GM12878 (cell line): ENCODE data around the gene LIPF. TPM values are rescaled to one million over a fixed set of nuclear protein-coding genes. Genes with fewer than 3 reads are reported as not detected.
A peak's percentile ranks its signal among the peaks of the same experiment; 100 is the strongest.

ENCODE experiments used
- BCL11A ChIP-seq: IDR thresholded peaks from 2 replicates; pipeline ENCODE4 v1.6.1; 2011; ENCODE audit warnings: low read depth, low read length
- CBX3 ChIP-seq: fragments of 200-600 bp; sonication (generic); IDR thresholded peaks from 2 replicates; pipeline ENCODE4 v1.6.1; 2016; ENCODE audit warnings: low read depth, borderline replicate concordance
- CBX5 ChIP-seq: sonication (generic); IDR thresholded peaks from 2 replicates; pipeline ENCODE4 v1.6.1; 2016; ENCODE audit warnings: low read depth, moderate library complexity, mild to moderate bottlenecking, inconsistent platforms
- CREM ChIP-seq: IDR thresholded peaks from 2 replicates; pipeline ENCODE4 v1.6.1; 2014; ENCODE audit warnings: antibody characterized with exemption, low read depth
- DPF2 ChIP-seq: fragments of 450-650 bp; IDR thresholded peaks from 2 replicates; pipeline ENCODE4 v1.6.1; 2017; ENCODE audit warnings: mild to moderate bottlenecking
- EED ChIP-seq: sonication (generic); IDR thresholded peaks from 2 replicates; pipeline ENCODE4 v1.6.1; 2016; ENCODE audit warnings: antibody characterized with exemption, low read depth
- EGR1 ChIP-seq, 2 experiments: IDR thresholded peaks; 1 replicate in 1 of 2; 2 replicates in 1 of 2; pipeline ENCODE4 v1.6.1; 2011 to 2012; ENCODE audit warnings: low read depth in 2 of 2, low read length in 2 of 2, borderline replicate concordance in 1 of 2, mild to moderate bottlenecking in 1 of 2, moderate library complexity in 1 of 2
- EZH2 ChIP-seq: IDR thresholded peaks from 2 replicates; pipeline ENCODE4 v1.6.1; 2012; ENCODE audit warnings: low read depth, mild to moderate bottlenecking, control low read depth, inconsistent platforms, low read length, borderline replicate concordance; ENCODE audit not compliant: control insufficient read depth
- IKZF2 ChIP-seq, 2 experiments: fragments of 450-650 bp; IDR thresholded peaks; 2 replicates each; pipeline ENCODE4 v1.6.1; 2017; ENCODE audit warnings: mild to moderate bottlenecking in 2 of 2, moderate library complexity in 2 of 2
- JUNB ChIP-seq: IDR thresholded peaks from 2 replicates; pipeline ENCODE4 v1.6.1; 2016; ENCODE audit warnings: antibody characterized with exemption, mild to moderate bottlenecking
- RAD21 ChIP-seq: IDR thresholded peaks from 2 replicates; pipeline ENCODE4 v1.6.1; 2011; ENCODE audit warnings: mild to moderate bottlenecking, low read depth, low read length, moderate library complexity; ENCODE audit not compliant: insufficient read depth
- SP1 ChIP-seq: IDR thresholded peaks from one replicate; pipeline ENCODE4 v1.6.1; 2011; ENCODE audit warnings: low read depth, low read length
- SUPT20H ChIP-seq: IDR thresholded peaks from 2 replicates; pipeline ENCODE4 v1.6.1; 2011; ENCODE audit warnings: low read depth, mild to moderate bottlenecking, low read length, moderate library complexity, borderline replicate concordance; ENCODE audit not compliant: control insufficient read depth
- TCF12 ChIP-seq: IDR thresholded peaks from 2 replicates; pipeline ENCODE4 v1.6.1; 2011; ENCODE audit warnings: low read depth, mild to moderate bottlenecking, low read length
- YY1 ChIP-seq: IDR thresholded peaks from 2 replicates; pipeline ENCODE4 v1.6.1; 2011; ENCODE audit warnings: low read depth, mild to moderate bottlenecking, low read length
- polyA plus RNA-seq, 11 experiments: library from polyadenylated mRNA; depleted of rRNA in 4 of 11; unstranded in 6 of 11; stranded (reverse) in 5 of 11; fragments of >200 nt; fragmentation: Nextera tagmentation in 4 of 11; fragmentation: Illumina TruSeq in 1 of 11; extraction: Ambion mirVana in 4 of 11; extraction: Trizol in 1 of 11; gene quantifications; 1 replicate in 1 of 11; 2 replicates in 10 of 11; pipeline versions ENCODE4 v1.2.1 to v1.2.3, GENCODE V29; 2011 to 2016; ENCODE audit warnings: inconsistent platforms in 2 of 11, missing spikeins in 2 of 11, low read depth in 1 of 11
- total RNA-seq, 4 experiments: library from RNA; depleted of rRNA in 3 of 4; stranded (reverse); fragments of >200 nt in 3 of 4; fragmentation: Illumina TruSeq in 1 of 4; extraction: Trizol in 1 of 4; gene quantifications; 2 replicates each; pipeline versions ENCODE4 v1.2.1 to v1.2.3, GENCODE V29; 2013 to 2021
- TF ChIP-seq, protein P1 (sequence below): fragments of 450-650 bp; IDR thresholded peaks from 2 replicates; pipeline ENCODE4 v1.6.1; 2017; ENCODE audit warnings: mild to moderate bottlenecking
- TF ChIP-seq, protein P2 (sequence below): fragments of 450-650 bp; formaldehyde crosslinking; IDR thresholded peaks from 2 replicates; pipeline ENCODE4 v1.5.0; 2022; ENCODE audit warnings: mild to moderate bottlenecking, missing genetic modification characterization
- TF ChIP-seq, protein P3 (sequence below): IDR thresholded peaks from 2 replicates; pipeline ENCODE4 v1.6.1; 2011; ENCODE audit warnings: borderline replicate concordance, low read depth, mild to moderate bottlenecking, moderate library complexity, low read length; ENCODE audit not compliant: insufficient read depth, poor library complexity, severe bottlenecking
- TF ChIP-seq, protein P4 (sequence below), 3 experiments: IDR thresholded peaks in 2 of 3; conservative IDR thresholded peaks in 1 of 3; 2 replicates each; pipeline ENCODE4 v1.5.1; 2011; ENCODE audit warnings: low read depth in 3 of 3, low read length in 3 of 3, mild to moderate bottlenecking in 3 of 3, control low read depth in 2 of 3, moderate library complexity in 2 of 3, inconsistent platforms in 1 of 3, mixed read lengths in 1 of 3; ENCODE audit not compliant: control insufficient read depth in 2 of 3, insufficient read depth in 1 of 3; ENCODE audit errors: extremely low read depth in 1 of 3

LIPF gene
- total and polyA plus RNA-seq, 10 of the 15 experiments (the other 5 are each of a cell fraction or from before 2014, with no cell fraction given) = not detected

DNA sequence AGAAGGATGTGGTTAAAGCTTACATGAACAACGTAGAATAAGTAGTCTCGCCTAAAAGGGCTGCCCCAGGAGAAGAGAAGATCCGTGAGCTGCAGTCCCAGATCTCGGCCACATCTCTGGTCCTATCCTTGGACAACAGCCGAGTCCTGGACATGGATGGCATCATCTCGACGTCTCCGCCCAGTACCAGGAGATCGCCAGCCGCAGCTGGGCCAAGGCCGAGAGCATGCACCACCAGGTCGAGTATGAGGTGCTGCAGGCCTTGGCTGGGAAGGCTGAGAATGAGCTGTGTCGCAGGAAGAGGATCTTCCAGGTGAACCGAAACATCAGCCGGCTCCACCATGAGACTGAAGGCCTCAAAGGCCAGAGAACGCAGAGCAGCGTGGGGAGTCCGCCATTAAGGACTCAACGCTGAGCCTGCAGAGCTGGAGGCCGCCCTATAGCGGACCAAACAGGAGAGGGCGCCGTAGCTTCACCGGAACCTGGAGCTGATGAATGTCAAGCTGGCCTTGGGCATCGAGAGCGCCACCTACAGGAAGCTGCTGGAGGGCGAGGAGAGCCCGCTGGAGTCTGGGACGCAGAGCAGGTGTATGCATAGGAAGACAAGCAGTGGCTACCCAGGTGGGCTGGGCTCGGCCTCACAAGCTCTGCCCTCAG, 64.0 kb downstream of the LIPF start (continued):
- TF ChIP-seq, protein P1, sequence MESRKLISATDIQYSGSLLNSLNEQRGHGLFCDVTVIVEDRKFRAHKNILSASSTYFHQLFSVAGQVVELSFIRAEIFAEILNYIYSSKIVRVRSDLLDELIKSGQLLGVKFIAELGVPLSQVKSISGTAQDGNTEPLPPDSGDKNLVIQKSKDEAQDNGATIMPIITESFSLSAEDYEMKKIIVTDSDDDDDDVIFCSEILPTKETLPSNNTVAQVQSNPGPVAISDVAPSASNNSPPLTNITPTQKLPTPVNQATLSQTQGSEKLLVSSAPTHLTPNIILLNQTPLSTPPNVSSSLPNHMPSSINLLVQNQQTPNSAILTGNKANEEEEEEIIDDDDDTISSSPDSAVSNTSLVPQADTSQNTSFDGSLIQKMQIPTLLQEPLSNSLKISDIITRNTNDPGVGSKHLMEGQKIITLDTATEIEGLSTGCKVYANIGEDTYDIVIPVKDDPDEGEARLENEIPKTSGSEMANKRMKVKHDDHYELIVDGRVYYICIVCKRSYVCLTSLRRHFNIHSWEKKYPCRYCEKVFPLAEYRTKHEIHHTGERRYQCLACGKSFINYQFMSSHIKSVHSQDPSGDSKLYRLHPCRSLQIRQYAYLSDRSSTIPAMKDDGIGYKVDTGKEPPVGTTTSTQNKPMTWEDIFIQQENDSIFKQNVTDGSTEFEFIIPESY = no peak
- no peak for TF ChIP-seq IKZF2 (IDR thresholded peaks at IDR 0.05)
- TF ChIP-seq TCF12 = no peak
- TF ChIP-seq, protein P2, sequence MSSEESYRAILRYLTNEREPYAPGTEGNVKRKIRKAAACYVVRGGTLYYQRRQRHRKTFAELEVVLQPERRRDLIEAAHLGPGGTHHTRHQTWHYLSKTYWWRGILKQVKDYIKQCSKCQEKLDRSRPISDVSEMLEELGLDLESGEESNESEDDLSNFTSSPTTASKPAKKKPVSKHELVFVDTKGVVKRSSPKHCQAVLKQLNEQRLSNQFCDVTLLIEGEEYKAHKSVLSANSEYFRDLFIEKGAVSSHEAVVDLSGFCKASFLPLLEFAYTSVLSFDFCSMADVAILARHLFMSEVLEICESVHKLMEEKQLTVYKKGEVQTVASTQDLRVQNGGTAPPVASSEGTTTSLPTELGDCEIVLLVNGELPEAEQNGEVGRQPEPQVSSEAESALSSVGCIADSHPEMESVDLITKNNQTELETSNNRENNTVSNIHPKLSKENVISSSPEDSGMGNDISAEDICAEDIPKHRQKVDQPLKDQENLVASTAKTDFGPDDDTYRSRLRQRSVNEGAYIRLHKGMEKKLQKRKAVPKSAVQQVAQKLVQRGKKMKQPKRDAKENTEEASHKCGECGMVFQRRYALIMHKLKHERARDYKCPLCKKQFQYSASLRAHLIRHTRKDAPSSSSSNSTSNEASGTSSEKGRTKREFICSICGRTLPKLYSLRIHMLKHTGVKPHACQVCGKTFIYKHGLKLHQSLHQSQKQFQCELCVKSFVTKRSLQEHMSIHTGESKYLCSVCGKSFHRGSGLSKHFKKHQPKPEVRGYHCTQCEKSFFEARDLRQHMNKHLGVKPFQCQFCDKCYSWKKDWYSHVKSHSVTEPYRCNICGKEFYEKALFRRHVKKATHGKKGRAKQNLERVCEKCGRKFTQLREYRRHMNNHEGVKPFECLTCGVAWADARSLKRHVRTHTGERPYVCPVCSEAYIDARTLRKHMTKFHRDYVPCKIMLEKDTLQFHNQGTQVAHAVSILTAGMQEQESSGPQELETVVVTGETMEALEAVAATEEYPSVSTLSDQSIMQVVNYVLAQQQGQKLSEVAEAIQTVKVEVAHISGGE (CRISPR knock-in tag) = no peak
- TF ChIP-seq EZH2 = no peak
- no peak for TF ChIP-seq SUPT20H
- peak; percentile 82 for TF ChIP-seq YY1
- no peak for TF ChIP-seq DPF2
- TF ChIP-seq, protein P3, sequence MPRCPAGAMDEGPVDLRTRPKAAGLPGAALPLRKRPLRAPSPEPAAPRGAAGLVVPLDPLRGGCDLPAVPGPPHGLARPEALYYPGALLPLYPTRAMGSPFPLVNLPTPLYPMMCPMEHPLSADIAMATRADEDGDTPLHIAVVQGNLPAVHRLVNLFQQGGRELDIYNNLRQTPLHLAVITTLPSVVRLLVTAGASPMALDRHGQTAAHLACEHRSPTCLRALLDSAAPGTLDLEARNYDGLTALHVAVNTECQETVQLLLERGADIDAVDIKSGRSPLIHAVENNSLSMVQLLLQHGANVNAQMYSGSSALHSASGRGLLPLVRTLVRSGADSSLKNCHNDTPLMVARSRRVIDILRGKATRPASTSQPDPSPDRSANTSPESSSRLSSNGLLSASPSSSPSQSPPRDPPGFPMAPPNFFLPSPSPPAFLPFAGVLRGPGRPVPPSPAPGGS = no peak
- no peak for TF ChIP-seq CREM
- TF ChIP-seq JUNB = no peak
- TF ChIP-seq SP1 = no peak
- TF ChIP-seq CBX3 = no peak
- no peak for TF ChIP-seq CBX5
- no peak for TF ChIP-seq EED
- no peak for TF ChIP-seq EGR1 (IDR thresholded peaks at IDR 0.05; ENCODE audit: borderline replicate concordance in 1 of 2, low read depth in 2 of 2, low read length in 2 of 2)
- TF ChIP-seq, protein P4, sequence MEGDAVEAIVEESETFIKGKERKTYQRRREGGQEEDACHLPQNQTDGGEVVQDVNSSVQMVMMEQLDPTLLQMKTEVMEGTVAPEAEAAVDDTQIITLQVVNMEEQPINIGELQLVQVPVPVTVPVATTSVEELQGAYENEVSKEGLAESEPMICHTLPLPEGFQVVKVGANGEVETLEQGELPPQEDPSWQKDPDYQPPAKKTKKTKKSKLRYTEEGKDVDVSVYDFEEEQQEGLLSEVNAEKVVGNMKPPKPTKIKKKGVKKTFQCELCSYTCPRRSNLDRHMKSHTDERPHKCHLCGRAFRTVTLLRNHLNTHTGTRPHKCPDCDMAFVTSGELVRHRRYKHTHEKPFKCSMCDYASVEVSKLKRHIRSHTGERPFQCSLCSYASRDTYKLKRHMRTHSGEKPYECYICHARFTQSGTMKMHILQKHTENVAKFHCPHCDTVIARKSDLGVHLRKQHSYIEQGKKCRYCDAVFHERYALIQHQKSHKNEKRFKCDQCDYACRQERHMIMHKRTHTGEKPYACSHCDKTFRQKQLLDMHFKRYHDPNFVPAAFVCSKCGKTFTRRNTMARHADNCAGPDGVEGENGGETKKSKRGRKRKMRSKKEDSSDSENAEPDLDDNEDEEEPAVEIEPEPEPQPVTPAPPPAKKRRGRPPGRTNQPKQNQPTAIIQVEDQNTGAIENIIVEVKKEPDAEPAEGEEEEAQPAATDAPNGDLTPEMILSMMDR (IDR thresholded peaks at IDR 0.05 in 2 of 3, conservative IDR thresholded peaks at IDR 0.05 in 1 of 3; ENCODE audit: control insufficient read depth in 2 of 3, extremely low read depth in 1 of 3, insufficient read depth in 1 of 3, low read depth in 3 of 3, low read length in 3 of 3) = peak; percentile 39 to 65 (median 51); a peak in 5 of 6 replicates
- no peak for TF ChIP-seq BCL11A
- peak; percentile 79 for TF ChIP-seq RAD21
- TF ChIP-seq, all 136 proteins: peak for 4
